Prostate gland (tissue), 2 donors: ENCODE results near the gene TSPAN31. TPM values are rescaled to one million over a fixed set of nuclear protein-coding genes. Genes with fewer than 3 reads are reported as not detected.

Source experiments
- DNase-seq: peaks from one replicate; pipeline ENCODE4 v3.0.0-alpha.2; 2019; ENCODE audit warnings: low spot score
- H3K27ac ChIP-seq, 2 donors: fragments of 200-600 bp; sonication (generic); 2 replicates each; pipeline ENCODE4 v1.5.1; 2017 to 2019
- H3K27me3 ChIP-seq: fragments of 200-600 bp; sonication (generic); replicated peaks from 2 replicates; pipeline ENCODE4 v1.5.1; 2019; ENCODE audit not compliant: insufficient read depth
- H3K36me3 ChIP-seq, 2 donors: fragments of 200-600 bp; sonication (generic); 1 replicate in 1 of 2; 2 replicates in 1 of 2; pipeline versions ENCODE4 v1.5.1 to v1.8.1; 2017 to 2019
- H3K4me1 ChIP-seq: fragments of 200-600 bp; sonication (generic); replicated peaks from 2 replicates; pipeline ENCODE4 v1.5.1; 2019
- H3K4me3 ChIP-seq, 2 donors: fragments of 200-600 bp; sonication (generic); 2 replicates each; pipeline ENCODE4 v1.5.1; 2017 to 2019
- H3K9me3 ChIP-seq: fragments of 200-600 bp; sonication (generic); 2 replicates; pipeline ENCODE4 v1.5.1; 2017
- CTCF ChIP-seq, 4 experiments: fragments of 200-600 bp in 2 of 4; fragments of 450-650 bp in 2 of 4; sonication (generic) in 2 of 4; IDR thresholded peaks; 1 replicate in 3 of 4; 2 replicates in 1 of 4; pipeline ENCODE4 v1.5.1; 2016 to 2019; ENCODE audit warnings: antibody characterized with exemption in 4 of 4, mild to moderate bottlenecking in 2 of 4, moderate library complexity in 2 of 4
- POLR2A ChIP-seq: fragments of 450-650 bp; IDR thresholded peaks from one replicate; pipeline ENCODE4 v1.6.1; 2016; ENCODE audit warnings: antibody characterized with exemption, mild to moderate bottlenecking
- POLR2AphosphoS5 ChIP-seq: sonication (generic); formaldehyde crosslinking; IDR thresholded peaks from one replicate; pipeline ENCODE4 v1.6.1; 2017; ENCODE audit warnings: antibody characterized with exemption
- WGBS: methylation state at CpG from one replicate; pipeline ENCODE4 v1.1.5; 2018; 5-methylcytosine and 5-hydroxymethylcytosine counted together
- intact Hi-C: fragments of 100-400 bp; cut with DNase I; formaldehyde crosslinking; loops from one replicate; pipeline ENCODE4 v1.14.2; 2022
- total RNA-seq, 2 donors: library from RNA; depleted of rRNA; stranded (reverse); fragments of >200 nt; gene quantifications; one replicate each; pipeline ENCODE4 v1.1.0, GENCODE V29; 2016

Gene TSPAN31
- total RNA-seq, 2 donors from 2014 or later, result 40.4 to 127 TPM

GRCh38 chr12:57750561-57751431 is 6.0 kb downstream of the TSPAN31 start:
- TF ChIP-seq POLR2A, result no peak
- TF ChIP-seq CTCF (IDR thresholded peaks at IDR 0.05), result no peak
- no peak for TF ChIP-seq POLR2AphosphoS5
- DNase-seq, result no peak
- Histone ChIP-seq H3K36me3 (peaks cover 0 to 4% of the 10 kb centered on the region in 2 donors), H3K4me3 (peak overlapping the region; percentile 66 to 70), H3K27me3 (no peaks in the 10 kb centered on the region), H3K4me1 (no peaks in the 10 kb centered on the region), H3K9me3 (no peaks in the 10 kb centered on the region), H3K27ac (peak overlapping the region; percentile 81 to 86)
- intact Hi-C loops, result no loop called here
- WGBS, result 85% methylated on average over 15 of the region's 15 CpGs

GRCh38 chr12:57751432-57751787 is 6.6 kb downstream of the TSPAN31 start:
- intact Hi-C loops, result no loop called here
- peaks cover 3% of the 10 kb centered on the region for H3K4me1 ChIP-seq
- DNase-seq, result no peak
- 11% methylated on average over 8 of the region's 8 CpGs for WGBS
- peak overlapping the region; percentile 66 to 70 for H3K4me3 ChIP-seq
- TF ChIP-seq POLR2A (no peak), CTCF (IDR thresholded peaks at IDR 0.05) (no peak), POLR2AphosphoS5 (no peak)
- H3K27me3 ChIP-seq, result no peaks in the 10 kb centered on the region
- peak overlapping the region; percentile 81 to 86 for H3K27ac ChIP-seq
- no peaks in the 10 kb centered on the region for H3K9me3 ChIP-seq
- peaks cover 0 to 4% of the 10 kb centered on the region in 2 donors for H3K36me3 ChIP-seq

- under 1% methylated on average over 58 of the region's 58 CpGs for WGBS
- TF ChIP-seq POLR2A (peak; percentile 61), POLR2AphosphoS5 (peak; percentile 100), CTCF (IDR thresholded peaks at IDR 0.05) (peak in 1 of 4 experiments; percentile 19)
- Histone ChIP-seq H3K36me3 (peaks cover 0 to 4% of the 10 kb centered on the region in 2 donors), H3K27ac (peak within 1 kb of the TSS; percentile 81 to 86), H3K4me1 (peaks cover 3% of the 10 kb centered on the region), H3K9me3 (no peaks in the 10 kb centered on the region), H3K27me3 (no peaks in the 10 kb centered on the region), H3K4me3 (peak within 1 kb of the TSS; percentile 66 to 70)
- DNase-seq, result peak; percentile 100
- intact Hi-C loops, result no loop called here
Measured at GRCh38 chr12:57751788-57752667, 7.2 kb downstream of the TSPAN31 start, which contains the start of gene CDK4. TSS of gene CDK4 (minus strand) at chr12:57752310. CDS start at chr12:57751717, 593 bp downstream.

GRCh38 chr12:57752668-57753000 is 7.8 kb downstream of the TSPAN31 start:
- H3K27me3 ChIP-seq, result no peaks in the 10 kb centered on the region
- TF ChIP-seq CTCF (IDR thresholded peaks at IDR 0.05), result no peak
- no peak for TF ChIP-seq POLR2A
- no peak for TF ChIP-seq POLR2AphosphoS5
- under 1% methylated on average over 5 of the region's 5 CpGs for WGBS
- H3K4me3 ChIP-seq, result peak overlapping the region; percentile 66 to 70
- peaks cover 0 to 4% of the 10 kb centered on the region in 2 donors for H3K36me3 ChIP-seq
- intact Hi-C loops, result no loop called here
- H3K27ac ChIP-seq, result peak overlapping the region; percentile 81 to 86
- H3K9me3 ChIP-seq, result no peaks in the 10 kb centered on the region
- H3K4me1 ChIP-seq, result peaks cover 3% of the 10 kb centered on the region
- DNase-seq, result no peak
